Thoracic aorta (tissue), 2 donors: ENCODE data around the gene TNK2. TPM values are rescaled to one million over a fixed set of nuclear protein-coding genes. Genes with fewer than 3 reads are reported as not detected.

Source experiments
- ATAC-seq: fragments of 150-250 bp; one replicate; pipeline ENCODE4 v1.8.0; 2017; ENCODE audit warnings: low read depth; ENCODE audit not compliant: insufficient number of reproducible peaks, low FRiP score
- DNase-seq: peaks from one replicate; pipeline ENCODE4 v3.0.0-alpha.2; 2020; ENCODE audit warnings: low spot score
- H3K27ac ChIP-seq, 2 donors: fragments of 200-600 bp; sonication (generic); 1 replicate in 1 of 2; 2 replicates in 1 of 2; pipeline ENCODE4 v1.5.1; 2016; ENCODE audit warnings: mild to moderate bottlenecking in 2 of 2, moderate library complexity in 2 of 2
- H3K27me3 ChIP-seq: fragments of 200-600 bp; sonication (generic); replicated peaks from 2 replicates; pipeline ENCODE4 v1.6.0; 2016; ENCODE audit warnings: mild to moderate bottlenecking; ENCODE audit not compliant: insufficient read depth
- H3K36me3 ChIP-seq: fragments of 200-600 bp; sonication (generic); one replicate; pipeline ENCODE4 v1.5.1; 2016
- H3K4me1 ChIP-seq, 2 donors: fragments of 200-600 bp; sonication (generic); 1 replicate in 1 of 2; 2 replicates in 1 of 2; pipeline versions ENCODE4 v1.5.1 to v1.6.0; 2016; ENCODE audit warnings: low read depth in 2 of 2, mild to moderate bottlenecking in 1 of 2; ENCODE audit not compliant: control insufficient read depth in 1 of 2
- H3K4me3 ChIP-seq: fragments of 200-600 bp; sonication (generic); 2 replicates; pipeline ENCODE4 v1.5.1; 2016; ENCODE audit warnings: mild to moderate bottlenecking
- H3K9me3 ChIP-seq: fragments of 200-600 bp; sonication (generic); 2 replicates; pipeline ENCODE4 v1.5.1; 2016
- total RNA-seq, 2 donors: library from RNA; depleted of rRNA; stranded (reverse); fragments of >200 nt; gene quantifications; one replicate each; pipeline versions ENCODE4 v1.1.0 to v1.2.3, GENCODE V29; 2016
- TF ChIP-seq, protein P1 (sequence below): fragments of 200-600 bp; sonication (generic); IDR thresholded peaks from one replicate; pipeline ENCODE4 v1.5.1; 2019; ENCODE audit warnings: antibody characterized with exemption

The TNK2 gene
- total RNA-seq, 2 donors from 2014 or later, result 38.9 to 69.8 TPM

DNA sequence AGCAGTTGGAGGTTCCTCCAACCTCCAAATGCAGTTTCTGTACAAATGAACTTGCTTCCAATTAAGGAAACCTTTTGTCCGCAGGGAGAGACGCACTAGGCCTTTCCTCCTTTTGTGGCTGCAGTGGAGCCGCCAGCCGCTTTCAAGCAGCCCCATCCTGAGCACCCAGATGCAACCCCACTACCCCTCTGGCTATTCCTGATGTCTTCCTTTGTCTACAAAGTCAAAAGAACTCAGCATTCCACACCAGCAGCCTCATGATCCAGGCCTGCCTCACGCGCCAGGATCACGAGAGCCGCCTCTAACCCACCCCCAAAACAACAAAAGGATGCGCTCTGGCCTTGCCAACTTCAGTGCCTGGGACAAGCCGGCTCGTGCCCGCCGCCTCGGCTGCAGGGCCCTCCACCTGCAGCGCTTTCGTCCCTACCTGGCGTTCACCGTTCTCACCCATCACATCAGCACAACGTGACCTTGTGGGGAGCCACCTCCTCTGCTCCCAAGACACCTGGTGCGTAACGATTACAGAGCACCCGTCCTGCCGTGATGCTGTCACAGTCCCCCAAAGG is 48.4 kb downstream of the TNK2 start:
- Histone ChIP-seq H3K27ac (no peak overlapping the region), H3K36me3 (no peaks in the 10 kb centered on the region), H3K9me3 (no peaks in the 10 kb centered on the region), H3K4me3 (peak overlapping the region; percentile 63), H3K4me1 (peaks cover 0 to 17% of the 10 kb centered on the region in 2 donors), H3K27me3 (no peaks in the 10 kb centered on the region)
- no peak for ATAC-seq
- TF ChIP-seq, protein P1, sequence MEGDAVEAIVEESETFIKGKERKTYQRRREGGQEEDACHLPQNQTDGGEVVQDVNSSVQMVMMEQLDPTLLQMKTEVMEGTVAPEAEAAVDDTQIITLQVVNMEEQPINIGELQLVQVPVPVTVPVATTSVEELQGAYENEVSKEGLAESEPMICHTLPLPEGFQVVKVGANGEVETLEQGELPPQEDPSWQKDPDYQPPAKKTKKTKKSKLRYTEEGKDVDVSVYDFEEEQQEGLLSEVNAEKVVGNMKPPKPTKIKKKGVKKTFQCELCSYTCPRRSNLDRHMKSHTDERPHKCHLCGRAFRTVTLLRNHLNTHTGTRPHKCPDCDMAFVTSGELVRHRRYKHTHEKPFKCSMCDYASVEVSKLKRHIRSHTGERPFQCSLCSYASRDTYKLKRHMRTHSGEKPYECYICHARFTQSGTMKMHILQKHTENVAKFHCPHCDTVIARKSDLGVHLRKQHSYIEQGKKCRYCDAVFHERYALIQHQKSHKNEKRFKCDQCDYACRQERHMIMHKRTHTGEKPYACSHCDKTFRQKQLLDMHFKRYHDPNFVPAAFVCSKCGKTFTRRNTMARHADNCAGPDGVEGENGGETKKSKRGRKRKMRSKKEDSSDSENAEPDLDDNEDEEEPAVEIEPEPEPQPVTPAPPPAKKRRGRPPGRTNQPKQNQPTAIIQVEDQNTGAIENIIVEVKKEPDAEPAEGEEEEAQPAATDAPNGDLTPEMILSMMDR, result no peak
- DNase-seq, result no peak

DNA sequence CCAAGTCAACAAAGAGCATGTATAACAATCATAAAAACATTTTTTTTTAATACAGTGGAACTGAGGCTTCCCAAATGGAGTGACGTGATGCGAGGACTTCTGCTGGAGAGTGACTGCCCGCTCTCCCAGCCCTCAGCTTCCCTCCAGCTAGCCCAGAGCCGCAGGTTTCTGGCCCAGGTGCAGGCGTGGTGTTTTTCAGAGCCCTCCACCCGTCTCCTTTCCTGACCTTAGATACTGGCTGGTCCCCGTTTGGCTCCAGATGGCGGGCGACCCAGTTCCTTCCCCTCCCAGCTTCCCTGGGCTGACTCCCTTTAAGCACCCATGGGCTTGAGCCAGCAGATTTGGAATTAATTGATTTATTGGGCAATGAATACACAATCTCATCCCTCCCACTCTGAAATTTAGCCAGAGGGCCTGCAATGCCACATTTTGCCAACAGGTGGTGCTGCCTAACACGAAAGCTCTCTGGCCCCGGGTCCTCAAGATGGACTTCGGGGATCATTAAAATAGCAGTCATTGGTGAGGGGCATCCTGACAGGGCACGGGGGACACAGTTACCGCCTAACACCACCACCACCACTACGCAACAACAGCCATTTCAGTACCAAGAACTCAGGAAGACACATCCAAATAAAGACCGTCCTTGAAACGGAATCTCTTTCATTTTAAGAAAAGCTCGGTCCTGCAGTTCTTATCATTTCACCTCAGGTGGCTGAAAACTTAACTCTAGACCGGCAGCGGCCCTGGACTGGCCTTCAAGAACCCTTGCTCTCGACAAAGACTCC is 49.1 kb downstream of the TNK2 start:
- DNase-seq (peak; percentile 32), ATAC-seq (no peak)
- H3K4me3 ChIP-seq, result peak overlapping the region; percentile 63
- no peak overlapping the region for H3K27ac ChIP-seq
- no peaks in the 10 kb centered on the region for H3K9me3 ChIP-seq
- no peaks in the 10 kb centered on the region for H3K36me3 ChIP-seq
- TF ChIP-seq, protein P1, result peak; percentile 95
- peaks cover 0 to 15% of the 10 kb centered on the region in 2 donors for H3K4me1 ChIP-seq
- no peaks in the 10 kb centered on the region for H3K27me3 ChIP-seq

DNA sequence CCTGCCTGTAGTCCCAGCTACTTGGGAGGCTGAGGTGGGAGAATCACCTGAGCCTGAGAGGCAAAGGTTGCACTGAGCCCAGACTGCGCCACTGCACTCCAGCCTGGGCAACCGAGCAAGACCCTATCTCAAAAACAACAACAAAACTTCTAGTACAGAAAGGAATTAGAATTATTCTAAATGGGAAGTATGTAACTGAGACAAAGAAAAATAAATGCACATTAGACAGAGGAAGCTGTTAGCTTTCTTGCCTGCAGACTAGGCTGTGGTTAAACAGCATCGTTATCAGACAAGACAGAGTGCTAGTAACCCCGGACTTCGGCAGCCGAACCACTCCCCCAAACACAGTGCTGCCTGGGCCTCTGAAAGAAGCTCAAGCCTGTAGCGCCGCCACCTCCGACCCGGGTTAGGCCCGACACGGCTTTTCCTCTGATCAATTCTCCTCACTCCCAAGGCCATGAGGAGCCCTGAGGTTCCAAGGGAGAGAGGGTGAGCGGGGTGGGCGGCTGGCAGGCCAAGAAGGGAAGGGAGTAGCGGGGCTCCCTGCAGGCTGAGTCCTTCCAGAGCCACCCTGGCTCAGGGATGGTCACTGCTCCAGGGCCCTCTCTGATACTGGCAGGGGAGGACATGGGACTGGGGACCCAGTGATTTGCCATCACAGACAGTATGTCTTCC is 51.8 kb downstream of the TNK2 start:
- DNase-seq, result no peak
- no peak overlapping the region for H3K4me3 ChIP-seq
- H3K27me3 ChIP-seq, result no peaks in the 10 kb centered on the region
- ATAC-seq, result no peak
- no peaks in the 10 kb centered on the region for H3K9me3 ChIP-seq
- no peaks in the 10 kb centered on the region for H3K4me1 ChIP-seq
- H3K36me3 ChIP-seq, result no peaks in the 10 kb centered on the region
- TF ChIP-seq, protein P1, result no peak
- H3K27ac ChIP-seq, result no peak overlapping the region

DNA sequence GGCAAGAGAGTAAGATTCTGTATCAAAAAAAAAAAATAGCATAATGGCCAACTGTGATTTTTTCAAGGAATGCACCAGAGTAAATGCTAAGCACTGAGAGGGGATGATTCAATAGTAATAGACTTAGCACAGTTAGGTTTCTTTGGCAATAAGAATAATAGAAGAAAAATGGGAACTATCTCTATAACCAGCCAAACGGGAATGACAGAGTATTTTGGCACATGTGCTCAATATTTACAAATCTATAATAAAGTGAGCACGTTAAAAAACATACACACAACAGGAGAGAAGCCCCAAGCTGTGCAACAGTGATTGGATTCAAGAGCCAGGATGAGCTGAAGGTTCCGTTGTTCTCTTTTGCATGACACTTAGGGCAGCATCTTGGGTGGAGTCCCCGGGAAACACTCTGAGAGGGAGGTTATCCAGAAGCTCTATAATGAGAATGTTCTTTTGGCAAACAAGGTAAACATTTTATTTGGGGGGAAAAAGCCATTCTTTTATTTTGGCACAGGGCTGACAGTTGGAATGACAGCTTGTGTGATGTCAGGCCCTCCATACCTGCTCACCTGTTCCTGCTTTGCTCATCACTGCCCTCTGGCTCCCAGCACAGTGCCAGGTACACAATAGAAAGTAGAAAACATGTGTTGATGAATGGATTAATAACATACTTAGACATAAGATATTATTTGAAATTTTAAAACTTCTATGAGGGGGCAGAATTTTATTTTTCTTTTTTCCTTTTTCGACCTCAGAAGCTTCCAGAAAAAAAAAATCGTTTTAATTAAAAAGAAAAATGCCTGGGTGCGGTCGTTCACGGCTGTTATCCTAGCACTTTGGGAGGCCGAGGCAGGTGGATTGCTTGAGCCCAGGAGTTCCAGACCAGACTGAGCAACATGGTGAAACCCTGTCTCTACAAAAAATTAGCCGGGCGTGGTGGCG is 52.6 kb downstream of the TNK2 start:
- Histone ChIP-seq H3K4me1 (peaks cover 0 to 5% of the 10 kb centered on the region in 2 donors), H3K4me3 (no peak overlapping the region), H3K36me3 (no peaks in the 10 kb centered on the region), H3K9me3 (no peaks in the 10 kb centered on the region), H3K27me3 (no peaks in the 10 kb centered on the region), H3K27ac (no peak overlapping the region)
- DNase-seq (no peak), ATAC-seq (no peak)
- TF ChIP-seq, protein P1, result no peak
